SK-N-SH treated with all-trans-retinoic acid at 6 μM for 48 hours (cell line): ENCODE data around the gene MAPK6.

ENCODE experiments used
- ATAC-seq: fragments of 200-7000 bp; cut with Tn5 transposase; 3 replicates; pipeline ENCODE4 v1.9.1; 2020; ENCODE audit warnings: mild to moderate bottlenecking, moderate library complexity
- ARNTL ChIP-seq: fragments of 450-650 bp; formaldehyde crosslinking; IDR thresholded peaks from 2 replicates; pipeline ENCODE4 v1.5.0; 2020; ENCODE audit warnings: low read depth, mild to moderate bottlenecking, moderate library complexity, borderline replicate concordance
- BACH2 ChIP-seq: fragments of 250-450 bp; sonication (Bioruptor Pico); IDR thresholded peaks from 2 replicates; pipeline ENCODE4 v1.9.0; 2021; ENCODE audit warnings: mild to moderate bottlenecking, borderline replicate concordance
- CSDC2 ChIP-seq: fragments of 250-450 bp; sonication (Bioruptor Pico); IDR thresholded peaks from 2 replicates; pipeline ENCODE4 v1.5.0; 2020; ENCODE audit warnings: mild to moderate bottlenecking, moderate library complexity
- CSRNP3 ChIP-seq: fragments of 250-450 bp; sonication (Bioruptor Pico); IDR thresholded peaks from 2 replicates; pipeline ENCODE4 v1.5.1; 2021; ENCODE audit warnings: mild to moderate bottlenecking, moderate library complexity
- ESRRG ChIP-seq: fragments of 250-450 bp; sonication (Bioruptor Pico); IDR thresholded peaks from 2 replicates; pipeline ENCODE4 v1.6.1; 2021; ENCODE audit warnings: mild to moderate bottlenecking
- GLIS3 ChIP-seq: fragments of 250-450 bp; sonication (Bioruptor Pico); IDR thresholded peaks from 2 replicates; pipeline ENCODE4 v1.5.0; 2020; ENCODE audit warnings: mild to moderate bottlenecking, moderate library complexity
- ISL1 ChIP-seq: fragments of 250-450 bp; sonication (Bioruptor Pico); IDR thresholded peaks from 2 replicates; pipeline ENCODE4 v2.1.2; 2022; ENCODE audit warnings: mild to moderate bottlenecking, moderate library complexity
- OSR1 ChIP-seq: fragments of 250-450 bp; sonication (Bioruptor Pico); IDR thresholded peaks from 2 replicates; pipeline ENCODE4 v1.8.0; 2022; ENCODE audit warnings: moderate library complexity, mild to moderate bottlenecking, inconsistent platforms
- PATZ1 ChIP-seq: fragments of 250-450 bp; sonication (Bioruptor Pico); IDR thresholded peaks from 2 replicates; pipeline ENCODE4 v1.8.0; 2020; ENCODE audit warnings: mild to moderate bottlenecking, moderate library complexity, borderline replicate concordance
- POU6F1 ChIP-seq: fragments of 250-450 bp; sonication (Bioruptor Pico); IDR thresholded peaks from 2 replicates; pipeline ENCODE4 v1.8.0; 2021; ENCODE audit warnings: low read depth, mild to moderate bottlenecking, moderate library complexity, borderline replicate concordance
- RARB ChIP-seq: fragments of 250-450 bp; sonication (Bioruptor Pico); IDR thresholded peaks from 2 replicates; pipeline ENCODE4 v1.8.0; 2021; ENCODE audit warnings: mild to moderate bottlenecking, moderate library complexity
- SNAI2 ChIP-seq: fragments of 250-450 bp; sonication (Bioruptor Pico); IDR thresholded peaks from 2 replicates; pipeline ENCODE4 v1.5.0; 2020; ENCODE audit warnings: mild to moderate bottlenecking, moderate library complexity
- TCF4 ChIP-seq: fragments of 250-450 bp; sonication (Bioruptor Pico); IDR thresholded peaks from 2 replicates; pipeline ENCODE4 v1.8.0; 2021; ENCODE audit warnings: mild to moderate bottlenecking, moderate library complexity, borderline replicate concordance
- TOX ChIP-seq: fragments of 250-450 bp; sonication (Bioruptor Pico); IDR thresholded peaks from 2 replicates; pipeline ENCODE4 v1.8.0; 2021; ENCODE audit warnings: mild to moderate bottlenecking, moderate library complexity, borderline replicate concordance
- TSHZ2 ChIP-seq: fragments of 250-450 bp; sonication (Bioruptor Pico); IDR thresholded peaks from 2 replicates; pipeline ENCODE4 v1.5.0; 2020; ENCODE audit warnings: mild to moderate bottlenecking, moderate library complexity
- ZC3H10 ChIP-seq: fragments of 250-450 bp; sonication (Bioruptor Pico); IDR thresholded peaks from 2 replicates; pipeline ENCODE4 v1.5.1; 2021; ENCODE audit warnings: mild to moderate bottlenecking, moderate library complexity
- ZFP3 ChIP-seq: fragments of 250-450 bp; sonication (Bioruptor Pico); IDR thresholded peaks from 2 replicates; pipeline ENCODE4 v1.5.0; 2020; ENCODE audit warnings: mild to moderate bottlenecking, moderate library complexity
- ZFP30 ChIP-seq: fragments of 450-650 bp; formaldehyde crosslinking; IDR thresholded peaks from 2 replicates; pipeline ENCODE4 v1.5.0; 2022; ENCODE audit warnings: mild to moderate bottlenecking, moderate library complexity
- ZNF565 ChIP-seq: fragments of 450-650 bp; formaldehyde crosslinking; conservative IDR thresholded peaks from 2 replicates; pipeline ENCODE4 v1.5.0; 2020; ENCODE audit warnings: low read depth, mild to moderate bottlenecking, moderate library complexity
- ZNF70 ChIP-seq: fragments of 450-650 bp; formaldehyde crosslinking; IDR thresholded peaks from 2 replicates; pipeline ENCODE4 v1.5.0; 2020; ENCODE audit warnings: mild to moderate bottlenecking, moderate library complexity
- ZNF8 ChIP-seq: fragments of 450-650 bp; formaldehyde crosslinking; IDR thresholded peaks from 2 replicates; pipeline ENCODE4 v1.5.0; 2020; ENCODE audit warnings: mild to moderate bottlenecking, moderate library complexity

The MAPK6 gene

GRCh38 chr15:52111517-52112202 lies 92.6 kb downstream of the MAPK6 start:
- ATAC-seq: no peak
- TF ChIP-seq ARNTL (CRISPR knock-in tag) (no peak), TCF4 (CRISPR knock-in tag) (no peak), PATZ1 (CRISPR knock-in tag) (no peak), ZFP3 (CRISPR knock-in tag) (no peak), CSDC2 (CRISPR knock-in tag) (no peak), ZNF8 (CRISPR knock-in tag) (no peak), ZNF70 (no peak), RARB (CRISPR knock-in tag) (no peak), CSRNP3 (CRISPR knock-in tag) (no peak), ZFP30 (no peak), SNAI2 (CRISPR knock-in tag) (no peak), BACH2 (no peak)

- no peak for TF ChIP-seq ZNF565 (CRISPR knock-in tag)
- TF ChIP-seq GLIS3 (CRISPR knock-in tag): no peak
- no peak for TF ChIP-seq POU6F1 (CRISPR knock-in tag)
- no peak for TF ChIP-seq SNAI2 (CRISPR knock-in tag)
- TF ChIP-seq ISL1 (CRISPR knock-in tag): no peak
- TF ChIP-seq ZNF8 (CRISPR knock-in tag): no peak
- no peak for TF ChIP-seq CSRNP3 (CRISPR knock-in tag)
- no peak for TF ChIP-seq ZNF70
- no peak for TF ChIP-seq TOX (CRISPR knock-in tag)
- no peak for TF ChIP-seq OSR1 (CRISPR knock-in tag)
- TF ChIP-seq ZC3H10: no peak
- no peak for TF ChIP-seq ARNTL (CRISPR knock-in tag)
- TF ChIP-seq CSDC2 (CRISPR knock-in tag): no peak
- TF ChIP-seq TSHZ2 (CRISPR knock-in tag): no peak
- TF ChIP-seq TCF4 (CRISPR knock-in tag): no peak
- peak; percentile 14; the same call in 2 of the 3 replicates for ATAC-seq
These were observed 93.3 kb downstream of the MAPK6 start for GRCh38 chr15:52112203-52112750.

- TF ChIP-seq ZNF8 (CRISPR knock-in tag) (no peak), ZFP30 (no peak), ISL1 (CRISPR knock-in tag) (no peak), TOX (CRISPR knock-in tag) (no peak), ZC3H10 (no peak), GLIS3 (CRISPR knock-in tag) (no peak), ARNTL (CRISPR knock-in tag) (no peak), PATZ1 (CRISPR knock-in tag) (no peak), TCF4 (CRISPR knock-in tag) (no peak), ZFP3 (CRISPR knock-in tag) (no peak), OSR1 (CRISPR knock-in tag) (no peak), ESRRG (CRISPR knock-in tag) (no peak), CSDC2 (CRISPR knock-in tag) (no peak), ZNF565 (CRISPR knock-in tag) (no peak)
- ATAC-seq: no peak
These were observed 94.2 kb downstream of the MAPK6 start for GRCh38 chr15:52113235-52113634.
